HL-60 (cell line): ENCODE results near the gene NOG.

Source experiments
- POLR2AphosphoS5 ChIP-seq: IDR thresholded peaks from 2 replicates; pipeline ENCODE4 v1.6.1; 2012; ENCODE audit warnings: low read depth
- SPI1 ChIP-seq: IDR thresholded peaks from 2 replicates; pipeline ENCODE4 v1.6.1; 2012; ENCODE audit warnings: low read depth, mild to moderate bottlenecking, borderline replicate concordance
- TF ChIP-seq, protein P1 (sequence below): IDR thresholded peaks from one replicate; pipeline ENCODE4 v1.5.1; 2011; ENCODE audit warnings: low read length, control low read depth, inconsistent platforms; ENCODE audit not compliant: insufficient read depth
- TF ChIP-seq, protein P2 (sequence below): IDR thresholded peaks from 2 replicates; pipeline ENCODE4 v1.6.1; 2012; ENCODE audit warnings: low read depth; ENCODE audit not compliant: insufficient replicate concordance

DNA sequence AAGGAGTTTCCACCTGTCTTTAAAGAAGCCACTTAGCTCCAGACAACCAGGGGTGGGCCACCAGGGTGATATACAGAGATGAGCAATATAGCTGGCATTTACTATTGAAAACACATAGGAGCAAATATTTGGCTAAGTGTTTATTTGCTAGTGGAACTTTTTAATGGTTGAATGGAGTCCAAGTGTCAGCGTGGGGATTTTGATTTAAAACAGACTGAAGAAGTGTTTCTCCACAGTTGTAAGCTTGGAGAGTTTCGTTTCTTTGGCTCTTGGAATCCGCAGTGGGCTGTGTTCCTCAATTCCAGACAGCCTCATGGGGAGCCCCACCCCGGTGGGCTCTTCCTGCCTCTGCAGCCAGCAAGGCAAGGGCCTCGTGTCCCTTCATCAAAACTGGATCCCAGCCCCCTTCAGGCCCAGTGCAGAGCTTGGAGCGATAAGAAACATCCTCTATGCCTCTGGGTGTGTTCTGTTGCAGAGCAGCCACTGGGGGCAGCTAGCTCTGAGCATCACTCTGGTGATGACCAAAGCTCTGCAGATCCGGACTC is 36.1 kb downstream of the NOG start:
- TF ChIP-seq SPI1 (no peak), POLR2AphosphoS5 (no peak)
- TF ChIP-seq, protein P1, sequence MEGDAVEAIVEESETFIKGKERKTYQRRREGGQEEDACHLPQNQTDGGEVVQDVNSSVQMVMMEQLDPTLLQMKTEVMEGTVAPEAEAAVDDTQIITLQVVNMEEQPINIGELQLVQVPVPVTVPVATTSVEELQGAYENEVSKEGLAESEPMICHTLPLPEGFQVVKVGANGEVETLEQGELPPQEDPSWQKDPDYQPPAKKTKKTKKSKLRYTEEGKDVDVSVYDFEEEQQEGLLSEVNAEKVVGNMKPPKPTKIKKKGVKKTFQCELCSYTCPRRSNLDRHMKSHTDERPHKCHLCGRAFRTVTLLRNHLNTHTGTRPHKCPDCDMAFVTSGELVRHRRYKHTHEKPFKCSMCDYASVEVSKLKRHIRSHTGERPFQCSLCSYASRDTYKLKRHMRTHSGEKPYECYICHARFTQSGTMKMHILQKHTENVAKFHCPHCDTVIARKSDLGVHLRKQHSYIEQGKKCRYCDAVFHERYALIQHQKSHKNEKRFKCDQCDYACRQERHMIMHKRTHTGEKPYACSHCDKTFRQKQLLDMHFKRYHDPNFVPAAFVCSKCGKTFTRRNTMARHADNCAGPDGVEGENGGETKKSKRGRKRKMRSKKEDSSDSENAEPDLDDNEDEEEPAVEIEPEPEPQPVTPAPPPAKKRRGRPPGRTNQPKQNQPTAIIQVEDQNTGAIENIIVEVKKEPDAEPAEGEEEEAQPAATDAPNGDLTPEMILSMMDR = peak; percentile 26
- TF ChIP-seq, protein P2, sequence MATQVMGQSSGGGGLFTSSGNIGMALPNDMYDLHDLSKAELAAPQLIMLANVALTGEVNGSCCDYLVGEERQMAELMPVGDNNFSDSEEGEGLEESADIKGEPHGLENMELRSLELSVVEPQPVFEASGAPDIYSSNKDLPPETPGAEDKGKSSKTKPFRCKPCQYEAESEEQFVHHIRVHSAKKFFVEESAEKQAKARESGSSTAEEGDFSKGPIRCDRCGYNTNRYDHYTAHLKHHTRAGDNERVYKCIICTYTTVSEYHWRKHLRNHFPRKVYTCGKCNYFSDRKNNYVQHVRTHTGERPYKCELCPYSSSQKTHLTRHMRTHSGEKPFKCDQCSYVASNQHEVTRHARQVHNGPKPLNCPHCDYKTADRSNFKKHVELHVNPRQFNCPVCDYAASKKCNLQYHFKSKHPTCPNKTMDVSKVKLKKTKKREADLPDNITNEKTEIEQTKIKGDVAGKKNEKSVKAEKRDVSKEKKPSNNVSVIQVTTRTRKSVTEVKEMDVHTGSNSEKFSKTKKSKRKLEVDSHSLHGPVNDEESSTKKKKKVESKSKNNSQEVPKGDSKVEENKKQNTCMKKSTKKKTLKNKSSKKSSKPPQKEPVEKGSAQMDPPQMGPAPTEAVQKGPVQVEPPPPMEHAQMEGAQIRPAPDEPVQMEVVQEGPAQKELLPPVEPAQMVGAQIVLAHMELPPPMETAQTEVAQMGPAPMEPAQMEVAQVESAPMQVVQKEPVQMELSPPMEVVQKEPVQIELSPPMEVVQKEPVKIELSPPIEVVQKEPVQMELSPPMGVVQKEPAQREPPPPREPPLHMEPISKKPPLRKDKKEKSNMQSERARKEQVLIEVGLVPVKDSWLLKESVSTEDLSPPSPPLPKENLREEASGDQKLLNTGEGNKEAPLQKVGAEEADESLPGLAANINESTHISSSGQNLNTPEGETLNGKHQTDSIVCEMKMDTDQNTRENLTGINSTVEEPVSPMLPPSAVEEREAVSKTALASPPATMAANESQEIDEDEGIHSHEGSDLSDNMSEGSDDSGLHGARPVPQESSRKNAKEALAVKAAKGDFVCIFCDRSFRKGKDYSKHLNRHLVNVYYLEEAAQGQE = no peak
